Measurements from ENCODE around the gene IL11. TPM values are rescaled to one million over a fixed set of nuclear protein-coding genes. Genes with fewer than 3 reads are reported as not detected.

IL11 gene
- total RNA-seq, 1 donor from 2014 or later: 0.56 TPM

DNA sequence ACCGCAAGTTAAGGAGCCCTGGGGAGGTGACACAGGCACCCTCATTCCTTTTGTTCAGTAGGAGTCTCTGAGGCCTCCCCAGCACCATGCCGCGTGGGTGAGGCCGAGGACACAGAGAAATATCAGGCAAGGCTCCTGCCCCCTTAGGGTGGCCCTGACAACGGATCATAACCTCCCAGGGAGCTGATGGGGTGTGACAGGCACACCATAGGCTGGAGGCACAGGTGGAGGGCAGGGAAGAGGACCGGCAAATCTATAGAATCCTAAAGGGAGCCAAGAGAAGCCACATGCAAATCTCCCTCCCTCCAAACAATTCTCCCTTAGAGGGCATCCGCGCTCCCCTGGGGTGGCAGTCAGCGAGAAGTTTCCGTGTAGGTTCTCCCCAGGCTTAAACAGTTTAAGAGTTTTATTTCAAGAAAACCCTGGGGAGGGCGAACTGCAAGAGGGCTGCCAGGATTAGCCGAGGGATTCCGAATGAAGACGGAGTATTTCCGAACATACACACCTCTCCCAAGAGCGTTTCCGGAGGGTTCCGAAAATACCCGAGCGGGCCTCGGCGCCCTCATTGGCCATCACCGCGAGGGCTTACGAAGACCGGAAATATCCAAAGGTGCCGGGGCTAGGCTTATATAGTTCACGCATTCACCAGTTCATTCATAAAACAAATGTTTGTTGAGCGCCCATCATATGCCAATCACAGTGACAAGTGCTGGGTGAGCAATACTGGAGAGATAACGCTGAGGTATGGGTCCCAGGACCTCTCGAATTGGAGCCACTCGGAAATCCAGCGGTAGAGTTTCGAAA, 14.9 kb upstream of the IL11 start:
- Mint-ChIP-seq H3K4me1 (peaks cover 48% of the 10 kb centered on the region), H3K27me3 (ENCODE audit: low read depth) (peaks cover 8% of the 10 kb centered on the region), H3K36me3 (ENCODE audit: low read depth) (peaks cover 10% of the 10 kb centered on the region)

GRCh38 chr19:55384131-55384919, 14.1 kb upstream of the IL11 start, which contains the start of gene TMEM238:
Gene TMEM238 (minus strand): TSS chr19:55384292. CDS start chr19:55384259, 33 bp downstream.
- Mint-ChIP-seq H3K27me3 (ENCODE audit: low read depth) (peaks cover 11% of the 10 kb centered on the region), H3K9me3 (no peaks in the 10 kb centered on the region), H3K36me3 (ENCODE audit: low read depth) (peaks cover 5% of the 10 kb centered on the region), H3K4me1 (peaks cover 41% of the 10 kb centered on the region), H3K4me3 (peak within 1 kb of the TSS; percentile 100), H3K27ac (ENCODE audit: unreplicated experiment) (peak within 1 kb of the TSS; percentile 99)
- no peak for DNase-seq (ENCODE audit: low read depth, low spot score)
- TF ChIP-seq CTCF (conservative IDR thresholded peaks at IDR 0.05): no peak

More for the DNA sequence above, 14.9 kb upstream of the IL11 start:
- Mint-ChIP-seq H3K4me3 (peak overlapping the region; percentile 100), H3K27ac (ENCODE audit: unreplicated experiment) (peak overlapping the region; percentile 99), H3K9me3 (no peaks in the 10 kb centered on the region)
- TF ChIP-seq CTCF (conservative IDR thresholded peaks at IDR 0.05): no peak
- DNase-seq (ENCODE audit: low read depth, low spot score): peak; percentile 93

DNA sequence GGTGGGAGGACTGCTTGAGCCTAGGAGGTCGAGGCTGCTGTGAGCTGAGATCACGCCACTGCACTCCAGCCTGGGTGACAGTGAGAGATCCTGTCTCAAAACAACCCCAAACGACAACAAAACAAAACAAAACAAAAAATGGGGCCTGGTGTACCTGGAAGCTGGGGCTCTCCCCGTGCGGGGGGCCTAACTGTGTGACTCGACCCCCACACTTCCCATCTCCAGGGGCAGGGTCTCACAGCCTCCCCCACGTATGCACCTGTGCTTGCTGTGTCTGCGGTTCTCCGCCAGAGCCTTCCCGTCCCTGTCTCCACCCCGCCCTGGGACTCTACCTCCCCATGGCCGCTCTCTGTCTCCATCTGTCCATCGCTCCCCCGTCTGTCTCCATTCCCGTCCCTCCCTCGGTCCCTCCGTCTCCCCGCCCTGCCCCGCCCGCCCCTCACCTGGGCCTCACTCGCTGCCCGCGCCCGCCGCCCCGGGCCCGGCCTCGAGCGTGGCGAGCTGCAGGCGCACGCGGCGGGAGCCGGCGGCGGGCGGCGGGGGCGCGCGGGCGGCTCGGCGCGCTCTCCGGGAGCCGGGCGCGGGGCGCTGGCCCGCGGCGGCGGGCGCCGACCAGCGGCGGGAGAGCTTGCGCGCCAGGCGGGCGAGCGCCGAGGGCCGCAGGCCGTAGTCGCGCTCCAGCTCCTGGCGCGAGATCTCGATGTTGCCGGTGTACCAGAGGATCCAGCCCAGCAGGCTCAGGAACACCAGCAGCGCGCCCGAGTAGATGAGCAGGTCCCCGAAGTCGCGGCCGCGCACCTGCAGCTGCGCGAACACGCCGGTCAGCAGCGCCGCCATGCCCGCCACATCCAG, 13.2 kb upstream of the IL11 start:
- no peaks in the 10 kb centered on the region for H3K9me3 Mint-ChIP-seq
- peaks cover 36% of the 10 kb centered on the region for H3K4me1 Mint-ChIP-seq
- peaks cover 5% of the 10 kb centered on the region for H3K36me3 Mint-ChIP-seq (ENCODE audit: low read depth)
- peak; percentile 20 for TF ChIP-seq CTCF (conservative IDR thresholded peaks at IDR 0.05)
- peak overlapping the region; percentile 74 for H3K4me3 Mint-ChIP-seq
- DNase-seq (ENCODE audit: low read depth, low spot score): no peak
- peak overlapping the region; percentile 87 for H3K27ac Mint-ChIP-seq (ENCODE audit: unreplicated experiment)
- H3K27me3 Mint-ChIP-seq (ENCODE audit: low read depth): peaks cover 19% of the 10 kb centered on the region

DNA sequence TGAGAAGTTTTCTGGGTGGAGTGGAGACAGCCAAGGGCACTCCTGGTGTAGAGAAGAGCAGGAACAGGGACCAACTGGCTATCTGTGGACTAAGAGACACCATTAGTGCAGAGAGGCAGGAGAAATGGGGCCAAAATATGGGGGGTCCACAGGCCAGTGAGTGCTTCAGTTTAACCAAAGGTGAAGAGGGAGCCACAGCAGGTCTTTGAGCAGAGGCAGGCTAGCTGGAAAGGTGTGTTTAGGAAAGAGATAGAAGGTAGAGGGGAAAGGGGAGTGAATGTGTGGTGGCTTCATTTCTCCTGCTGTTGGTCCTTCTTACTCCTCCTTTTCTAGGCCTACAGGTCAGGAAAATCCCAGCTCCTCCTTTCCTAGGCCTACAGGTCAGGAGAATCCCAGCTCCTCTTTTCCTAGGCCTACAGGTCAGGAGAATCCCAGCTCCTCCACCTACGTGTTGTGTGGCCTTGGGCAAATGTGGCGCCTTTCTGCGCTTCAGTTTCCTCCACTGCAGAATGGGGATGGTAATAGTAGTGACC, 12.3 kb upstream of the IL11 start:
- Mint-ChIP-seq H3K27me3 (ENCODE audit: low read depth) (peaks cover 27% of the 10 kb centered on the region), H3K4me3 (peak overlapping the region; percentile 78), H3K27ac (ENCODE audit: unreplicated experiment) (no peak overlapping the region), H3K36me3 (ENCODE audit: low read depth) (peaks cover 5% of the 10 kb centered on the region), H3K9me3 (no peaks in the 10 kb centered on the region), H3K4me1 (peaks cover 32% of the 10 kb centered on the region)
- DNase-seq (ENCODE audit: low read depth, low spot score): no peak
- no peak for TF ChIP-seq CTCF (conservative IDR thresholded peaks at IDR 0.05)

- Mint-ChIP-seq H3K27ac (ENCODE audit: unreplicated experiment) (no peak overlapping the region), H3K27me3 (ENCODE audit: low read depth) (peaks cover 31% of the 10 kb centered on the region), H3K4me1 (peaks cover 26% of the 10 kb centered on the region), H3K4me3 (peak overlapping the region; percentile 78), H3K36me3 (ENCODE audit: low read depth) (peaks cover 5% of the 10 kb centered on the region), H3K9me3 (no peaks in the 10 kb centered on the region)
- no peak for TF ChIP-seq CTCF (conservative IDR thresholded peaks at IDR 0.05)
- no peak for DNase-seq (ENCODE audit: low read depth, low spot score)
These were observed 11.8 kb upstream of the IL11 start for GRCh38 chr19:55382013-55382412.

All from neural crest cell (in vitro differentiated cells).